C4-2B (cell line): Measurements from ENCODE around the gene ENPP6.

Experiments
- CTCF ChIP-seq: fragments of 450-650 bp; conservative IDR thresholded peaks from 2 replicates; pipeline ENCODE4 v1.5.1; 2017; ENCODE audit warnings: mild to moderate bottlenecking
- ZFX ChIP-seq: fragments of 450-650 bp; IDR thresholded peaks from 2 replicates; pipeline ENCODE4 v1.6.1; 2017

- TF ChIP-seq CTCF (no peak), ZFX (no peak)
Measured at GRCh38 chr4:184248216-184248615, 30.5 kb upstream of the ENPP6 start.
